NCI-H1092 (cell line): Measurements from ENCODE around the gene NSL1.
"Not testable (repeated sequence)": the region's sequence is repeated elsewhere in the genome, so short reads cannot be mapped to it uniquely, and the experiment has no call there.

Experiments
- DNase-seq: peaks from one replicate; lab custom pipeline; 2025; lab: John Stamatoyannopoulos, UW

Gene NSL1

GRCh38 chr1:212782422-212783154 lies 9.0 kb downstream of the NSL1 start:
- DNase-seq = no peak

GRCh38 chr1:212781225-212781624 lies 10.4 kb downstream of the NSL1 start:
- no peak for DNase-seq

DNA sequence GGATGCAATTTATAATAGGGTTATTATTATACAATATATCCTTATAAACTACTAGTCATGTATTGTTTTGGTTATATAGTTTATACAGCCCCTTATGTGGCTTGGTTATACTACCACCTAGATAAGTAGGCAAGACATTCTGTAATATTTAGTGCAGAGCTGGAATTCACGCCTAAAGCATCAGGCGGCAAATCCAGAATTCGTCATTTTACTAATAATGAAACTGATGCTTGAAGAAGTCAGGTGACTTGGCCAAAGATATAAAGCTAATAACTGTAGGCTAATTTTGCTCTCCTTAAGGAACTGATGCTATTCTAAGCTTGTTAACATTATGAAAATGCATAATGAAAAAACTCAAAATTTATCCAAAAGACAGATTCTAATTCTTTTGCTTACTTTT lies 10.8 kb downstream of the NSL1 start:
- DNase-seq = no peak

GRCh38 chr1:212779086-212779485 lies 12.5 kb downstream of the NSL1 start:
- DNase-seq = not testable (repeated sequence)

- DNase-seq = no peak
Measured at GRCh38 chr1:212777151-212777550, 14.4 kb downstream of the NSL1 start.

DNA sequence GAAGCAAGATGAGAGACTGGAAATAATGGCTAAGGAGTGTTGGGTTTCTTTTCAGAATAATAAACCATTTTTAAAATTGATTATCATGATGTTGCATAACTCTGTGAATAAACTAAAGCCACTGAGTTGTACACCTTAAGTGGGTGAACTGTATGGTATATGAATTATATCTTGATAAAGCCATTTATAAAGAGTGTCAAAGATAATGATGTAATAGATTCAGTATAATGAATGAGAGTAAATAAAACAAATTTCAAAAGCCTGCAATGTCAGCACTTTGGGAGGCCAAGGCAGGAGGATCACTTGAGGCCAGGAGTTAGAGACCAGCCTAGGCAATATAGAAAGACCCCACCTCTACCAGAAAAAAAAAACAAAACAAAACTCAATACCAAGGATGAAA lies 16.3 kb downstream of the NSL1 start:
- no peak for DNase-seq

- DNase-seq = no peak
Measured at GRCh38 chr1:212774584-212774983, 17.0 kb downstream of the NSL1 start.

GRCh38 chr1:212773011-212773410 lies 18.6 kb downstream of the NSL1 start:
- DNase-seq = no peak

DNA sequence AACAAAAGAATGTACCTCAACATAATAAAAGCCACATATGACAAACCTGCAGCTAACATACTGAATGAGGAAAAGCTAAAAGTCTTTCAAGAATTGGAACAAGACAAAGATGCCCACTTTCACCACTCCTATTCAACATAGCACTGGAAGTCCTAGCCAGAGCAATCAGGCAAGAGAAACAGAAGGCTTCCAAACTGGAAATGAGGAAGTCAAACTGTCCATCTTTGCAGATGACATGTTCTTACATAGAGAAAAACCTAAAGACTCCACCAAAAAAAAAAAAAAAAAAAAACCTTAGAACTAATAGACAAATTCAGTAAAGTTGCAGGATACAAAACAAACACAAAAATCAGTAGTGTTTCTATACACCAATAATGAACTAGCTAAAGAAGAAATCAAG lies 20.2 kb downstream of the NSL1 start:
- no peak for DNase-seq

- no peak for DNase-seq
Measured at GRCh38 chr1:212769459-212770167, 22.0 kb downstream of the NSL1 start.

DNA sequence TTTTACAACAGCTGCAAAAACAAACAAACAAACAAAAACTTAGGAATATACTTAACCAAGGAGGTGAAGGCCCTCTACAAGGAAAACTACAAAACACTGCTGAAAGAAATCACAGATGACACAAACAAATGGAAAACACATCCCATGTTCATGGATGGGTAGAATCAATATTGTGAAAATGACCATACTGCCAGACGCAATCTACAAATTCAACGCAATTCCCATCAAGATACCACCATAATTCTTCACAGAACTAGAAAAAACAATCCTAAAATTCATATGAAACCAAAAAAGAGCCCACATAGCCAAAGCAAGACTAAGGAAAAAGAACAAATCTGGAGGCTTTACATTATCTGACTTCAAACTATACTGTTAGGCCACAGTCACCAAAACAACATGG lies 24.8 kb downstream of the NSL1 start:
- DNase-seq = not testable (repeated sequence)

GRCh38 chr1:212764718-212765281 lies 26.8 kb downstream of the NSL1 start:
- DNase-seq = not testable (repeated sequence)

DNA sequence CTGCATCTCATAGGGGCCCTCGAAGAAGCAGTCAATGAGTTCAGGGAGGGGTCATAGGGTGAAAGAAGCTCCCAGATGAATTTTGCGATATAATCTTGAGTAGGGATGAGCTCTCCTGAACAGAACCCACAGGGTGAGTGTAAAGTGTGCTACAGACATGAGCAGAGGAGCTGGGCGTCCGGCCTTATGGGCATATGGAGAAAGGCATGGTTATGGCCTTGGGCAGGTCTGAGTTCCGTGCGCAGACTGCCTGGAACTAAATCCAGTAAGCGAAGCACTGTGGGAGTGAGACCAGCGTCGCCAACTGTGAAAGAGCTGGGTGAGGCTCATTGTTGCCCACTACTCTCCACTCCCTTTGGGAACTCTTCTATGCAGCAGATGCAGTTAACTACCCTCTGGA lies 28.7 kb downstream of the NSL1 start:
- DNase-seq = no peak

DNA sequence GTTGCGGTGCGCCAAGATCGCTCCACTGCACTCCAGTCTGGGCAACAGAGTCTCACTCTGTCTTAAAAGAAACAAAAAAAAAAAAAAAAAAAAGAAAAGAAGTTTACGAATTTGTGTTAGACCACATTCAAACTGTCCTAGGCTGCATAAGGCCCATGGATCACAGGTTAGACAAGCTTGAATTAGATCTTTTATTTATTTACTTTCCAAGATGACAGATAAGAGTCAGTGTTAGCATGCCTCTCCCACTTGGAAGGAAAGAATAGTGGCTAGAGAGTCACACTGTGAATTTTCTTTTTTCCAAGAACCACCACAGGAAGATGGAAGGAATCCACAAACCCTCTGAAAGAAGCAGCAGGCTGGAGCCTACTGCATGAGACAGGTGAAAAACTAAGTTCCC lies 29.3 kb downstream of the NSL1 start:
- no peak for DNase-seq

- DNase-seq = no peak
Measured at GRCh38 chr1:212760126-212760823, 31.3 kb downstream of the NSL1 start.

DNA sequence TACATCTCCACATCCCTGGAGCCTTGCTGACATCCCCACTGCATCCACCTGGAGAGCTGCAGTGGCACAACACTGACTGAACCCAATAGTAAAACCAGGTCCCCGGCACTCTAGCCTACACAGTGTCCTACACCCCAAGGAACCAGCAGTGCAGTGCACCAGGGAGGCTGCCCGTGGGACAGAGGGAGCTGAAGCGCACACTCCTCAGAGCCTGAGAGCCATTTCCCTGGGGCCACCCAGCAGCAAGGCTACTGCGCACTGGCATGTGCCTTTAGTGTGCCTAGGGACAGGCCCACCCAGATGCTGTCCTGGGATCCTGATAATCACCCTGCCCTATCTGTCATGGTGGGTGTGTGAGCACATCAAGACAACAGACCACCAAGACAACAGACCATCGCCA lies 31.9 kb downstream of the NSL1 start:
- no peak for DNase-seq

DNA sequence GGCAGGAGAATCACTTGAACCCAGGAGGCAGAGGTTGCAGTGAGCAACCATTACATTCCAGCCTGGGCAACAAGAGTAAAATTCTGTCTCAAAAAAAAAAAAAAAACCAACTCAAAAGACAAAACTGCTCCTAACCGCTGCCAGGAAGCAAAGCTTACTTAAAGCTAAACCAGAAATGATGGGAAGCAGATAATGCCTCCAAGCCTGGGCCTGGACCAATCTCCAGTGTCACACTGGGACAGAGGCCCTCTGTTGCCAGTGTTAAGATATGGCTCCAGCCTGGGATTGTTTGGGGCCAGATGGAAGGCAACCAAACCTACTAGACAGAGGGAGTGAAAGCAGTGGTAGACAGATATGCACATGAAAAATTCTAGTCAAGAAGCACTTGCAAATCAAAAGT lies 36.9 kb downstream of the NSL1 start:
- no peak for DNase-seq

- no peak for DNase-seq
Measured at GRCh38 chr1:212754193-212754592, 37.4 kb downstream of the NSL1 start.

- no peak for DNase-seq
Measured at GRCh38 chr1:212753749-212754148, 37.8 kb downstream of the NSL1 start.

- DNase-seq = no peak
Measured at GRCh38 chr1:212752934-212753497, 38.6 kb downstream of the NSL1 start.

- no peak for DNase-seq
Measured at GRCh38 chr1:212752252-212752933, 39.2 kb downstream of the NSL1 start.
